Measurements from ENCODE around the gene BEND7. TPM values are rescaled to one million over a fixed set of nuclear protein-coding genes. Genes with fewer than 3 reads are reported as not detected.

Gene BEND7
- polyA plus RNA-seq, 1 experiment, result 2.1 TPM

DNA sequence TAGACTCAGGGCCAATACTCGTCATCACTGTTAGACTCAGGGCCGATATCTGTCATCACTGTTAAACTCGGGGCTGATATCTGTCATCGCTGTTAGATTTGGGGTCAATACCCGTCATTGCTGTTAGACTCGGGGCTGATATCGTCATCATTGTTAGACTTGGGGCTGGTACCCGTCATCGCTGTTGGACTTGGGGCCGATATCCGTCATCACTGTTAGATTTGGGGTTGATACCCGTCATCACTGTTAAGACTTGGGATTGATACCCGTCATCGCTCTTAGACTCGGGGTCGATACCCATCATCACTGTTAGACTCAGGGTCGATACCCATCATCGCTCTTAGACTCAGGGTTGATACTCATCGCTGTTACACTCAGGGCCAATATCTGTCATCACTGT lies 56.5 kb downstream of the BEND7 start:
- H3K4me3 ChIP-seq (ENCODE audit: low read depth, low read length), result no peak overlapping the region
- H3K9me3 ChIP-seq (ENCODE audit: control insufficient read depth, insufficient read depth, low read length), result peaks cover 12% of the 10 kb centered on the region

GRCh38 chr10:13470270-13470669 lies 58.5 kb downstream of the BEND7 start:
- H3K27ac ChIP-seq (ENCODE audit: low read depth, low read length), result no peak overlapping the region
- peaks cover 12% of the 10 kb centered on the region for H3K9me3 ChIP-seq (ENCODE audit: control insufficient read depth, insufficient read depth, low read length)
- DNase-seq (ENCODE audit: low read depth, low spot score), result no peak
- CTCF ChIA-PET, result interaction anchor here (0.8 to 1.1 kb wide), 2 partner anchors 30 kb away, joined by 4 to 5 read pairs; no protein-coding TSS in a partner anchor
- POLR2A ChIA-PET, result no interaction called here
- no peak overlapping the region for H3K4me3 ChIP-seq (ENCODE audit: low read depth, low read length)
- peaks cover 2% of the 10 kb centered on the region for H3K27me3 ChIP-seq (ENCODE audit: control insufficient read depth, insufficient read depth, low read length)
- TF ChIP-seq CTCF (IDR thresholded peaks at IDR 0.05; ENCODE audit: low read depth, low read length), result no peak

More for the DNA sequence above, 56.5 kb downstream of the BEND7 start:
- ChIA-PET CTCF (no interaction called here), POLR2A (no interaction called here)
- Histone ChIP-seq H3K27me3 (ENCODE audit: control insufficient read depth, insufficient read depth, low read length) (peaks cover 2% of the 10 kb centered on the region), H3K27ac (ENCODE audit: low read depth, low read length) (no peak overlapping the region)
- no peak for DNase-seq (ENCODE audit: low read depth, low spot score)
- no peak for TF ChIP-seq CTCF (IDR thresholded peaks at IDR 0.05; ENCODE audit: low read depth, low read length)

- ChIA-PET CTCF (interaction anchor here (0.8 kb wide), 1 partner anchor 23 kb away, joined by 3 read pairs; no protein-coding TSS in a partner anchor), POLR2A (no interaction called here)
- H3K27me3 ChIP-seq (ENCODE audit: control insufficient read depth, insufficient read depth, low read length), result peaks cover 6% of the 10 kb centered on the region
- no peak for TF ChIP-seq CTCF (IDR thresholded peaks at IDR 0.05; ENCODE audit: low read depth, low read length)
- no peak overlapping the region for H3K27ac ChIP-seq (ENCODE audit: low read depth, low read length)
- H3K4me3 ChIP-seq (ENCODE audit: low read depth, low read length), result no peak overlapping the region
- no peaks in the 10 kb centered on the region for H3K9me3 ChIP-seq (ENCODE audit: control insufficient read depth, insufficient read depth, low read length)
- DNase-seq (ENCODE audit: low read depth, low spot score), result no peak
Measured at GRCh38 chr10:13462551-13462950, 66.3 kb downstream of the BEND7 start.

DNA sequence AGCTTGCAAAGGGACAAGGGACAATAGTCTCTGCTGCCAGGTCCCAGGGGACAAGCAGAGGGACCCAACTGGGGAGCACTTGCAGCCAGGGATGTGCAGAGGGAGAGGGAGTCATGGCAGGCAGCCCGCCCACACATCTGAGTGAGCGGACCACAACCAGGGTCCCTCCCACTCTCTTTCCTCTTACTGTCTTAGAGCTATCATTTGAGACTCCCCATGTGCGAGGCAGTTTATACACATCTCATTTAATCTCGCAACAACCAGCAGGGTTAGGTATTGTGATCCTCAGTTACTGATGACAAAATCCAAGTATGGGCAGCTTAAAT lies 70.2 kb downstream of the BEND7 start:
- H3K4me3 ChIP-seq (ENCODE audit: low read depth, low read length), result no peak overlapping the region
- no peak overlapping the region for H3K27ac ChIP-seq (ENCODE audit: low read depth, low read length)
- DNase-seq (ENCODE audit: low read depth, low spot score), result no peak
- ChIA-PET CTCF (interaction anchor here (3.3 kb wide), 1 partner anchor 18 kb away, joined by 17 read pairs; no protein-coding TSS in a partner anchor), POLR2A (no interaction called here)
- no peak for TF ChIP-seq CTCF (IDR thresholded peaks at IDR 0.05; ENCODE audit: low read depth, low read length)
- H3K27me3 ChIP-seq (ENCODE audit: control insufficient read depth, insufficient read depth, low read length), result peaks cover 1% of the 10 kb centered on the region
- H3K9me3 ChIP-seq (ENCODE audit: control insufficient read depth, insufficient read depth, low read length), result no peaks in the 10 kb centered on the region

GRCh38 chr10:13457958-13458686 lies 70.7 kb downstream of the BEND7 start:
- ChIA-PET POLR2A (no interaction called here), CTCF (interaction anchor here (3.3 kb wide), 1 partner anchor 18 kb away, joined by 17 read pairs; no protein-coding TSS in a partner anchor)
- Histone ChIP-seq H3K27ac (ENCODE audit: low read depth, low read length) (no peak overlapping the region), H3K4me3 (ENCODE audit: low read depth, low read length) (no peak overlapping the region), H3K27me3 (ENCODE audit: control insufficient read depth, insufficient read depth, low read length) (no peaks in the 10 kb centered on the region), H3K9me3 (ENCODE audit: control insufficient read depth, insufficient read depth, low read length) (no peaks in the 10 kb centered on the region)
- TF ChIP-seq CTCF (IDR thresholded peaks at IDR 0.05; ENCODE audit: low read depth, low read length), result no peak
- no peak for DNase-seq (ENCODE audit: low read depth, low spot score)
